ENCODE results near the gene PAPSS2.
"Not testable (repeated sequence)": the region's sequence is repeated elsewhere in the genome, so short reads cannot be mapped to it uniquely, and the experiment has no call there.

PAPSS2 gene

GRCh38 chr10:87659571-87660483 lies at the start of gene PAPSS2:
Gene PAPSS2, plus strand, starts transcription at chr10:87659878. Its CDS starts 104 bp downstream, at chr10:87659982.
- no peak for DNase-seq (ENCODE audit: low read depth in 2 of 2)

DNA sequence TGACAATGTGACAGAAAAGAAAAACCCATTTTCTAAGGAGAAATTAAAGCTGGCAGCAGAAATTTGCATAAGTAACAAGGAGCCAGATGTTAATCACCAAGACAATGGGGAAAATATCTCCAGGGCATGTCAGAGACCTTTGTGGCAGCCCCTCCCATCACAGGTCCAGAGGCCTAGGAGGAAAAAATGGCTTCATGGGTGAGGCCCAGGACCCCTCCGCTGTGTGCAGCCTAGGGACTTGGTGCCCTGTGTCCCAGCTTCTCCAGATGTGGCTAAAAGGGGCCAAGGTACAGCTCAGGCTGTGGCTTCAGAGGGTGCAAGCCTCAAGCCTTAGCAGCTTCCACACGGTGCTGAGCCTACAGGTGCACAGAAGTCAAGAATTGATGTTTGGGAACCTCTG lies 48.3 kb upstream of the PAPSS2 start:
- DNase-seq (ENCODE audit: low read depth in 2 of 2), result not testable (repeated sequence)

DNA sequence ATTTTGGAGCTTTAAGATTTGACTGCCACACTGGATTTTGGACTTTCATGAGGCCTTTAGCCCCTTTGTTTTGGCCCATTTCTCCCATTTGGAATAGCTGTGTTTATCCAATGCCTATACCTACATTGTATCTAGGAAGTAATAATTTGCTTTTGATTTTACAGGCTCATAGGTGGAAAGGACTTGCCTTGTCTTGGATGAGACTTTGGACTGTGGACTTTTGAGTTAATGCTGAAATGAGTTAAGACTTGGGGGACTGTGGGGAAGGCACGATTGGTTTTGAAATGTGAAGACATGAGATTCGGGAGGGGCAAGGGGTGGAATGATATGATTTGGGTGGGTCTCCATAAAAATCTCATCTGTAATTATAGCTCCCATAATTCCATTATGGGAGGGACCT lies 47.6 kb upstream of the PAPSS2 start:
- no peak for DNase-seq (ENCODE audit: low read depth in 2 of 2)

DNA sequence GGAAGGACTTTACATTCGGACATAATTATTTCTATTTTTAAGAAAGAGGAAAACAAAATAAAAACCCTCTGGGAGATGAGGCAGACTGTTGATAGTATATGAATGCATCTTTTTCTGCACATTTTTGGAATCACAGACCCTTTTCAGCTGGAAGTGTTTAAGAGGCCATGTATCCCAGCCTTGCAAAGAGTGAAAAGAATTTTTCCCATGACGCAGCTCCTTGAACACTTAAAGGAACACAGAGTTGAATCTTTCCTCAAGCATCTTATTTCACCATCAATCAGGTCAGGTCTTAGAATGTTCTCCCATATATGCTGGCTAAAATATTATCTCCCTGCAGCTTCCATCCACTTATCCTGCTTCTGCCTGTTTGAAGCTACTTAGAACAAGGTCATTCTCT lies 45.9 kb upstream of the PAPSS2 start:
- DNase-seq (ENCODE audit: low read depth in 2 of 2), result no peak

- no peak for DNase-seq (ENCODE audit: low read depth in 2 of 2)
Observed at GRCh38 chr10:87615856-87616255, 43.8 kb upstream of the PAPSS2 start.

- no peak for DNase-seq (ENCODE audit: low read depth in 2 of 2)
Observed at GRCh38 chr10:87617503-87617902, 42.2 kb upstream of the PAPSS2 start.

DNA sequence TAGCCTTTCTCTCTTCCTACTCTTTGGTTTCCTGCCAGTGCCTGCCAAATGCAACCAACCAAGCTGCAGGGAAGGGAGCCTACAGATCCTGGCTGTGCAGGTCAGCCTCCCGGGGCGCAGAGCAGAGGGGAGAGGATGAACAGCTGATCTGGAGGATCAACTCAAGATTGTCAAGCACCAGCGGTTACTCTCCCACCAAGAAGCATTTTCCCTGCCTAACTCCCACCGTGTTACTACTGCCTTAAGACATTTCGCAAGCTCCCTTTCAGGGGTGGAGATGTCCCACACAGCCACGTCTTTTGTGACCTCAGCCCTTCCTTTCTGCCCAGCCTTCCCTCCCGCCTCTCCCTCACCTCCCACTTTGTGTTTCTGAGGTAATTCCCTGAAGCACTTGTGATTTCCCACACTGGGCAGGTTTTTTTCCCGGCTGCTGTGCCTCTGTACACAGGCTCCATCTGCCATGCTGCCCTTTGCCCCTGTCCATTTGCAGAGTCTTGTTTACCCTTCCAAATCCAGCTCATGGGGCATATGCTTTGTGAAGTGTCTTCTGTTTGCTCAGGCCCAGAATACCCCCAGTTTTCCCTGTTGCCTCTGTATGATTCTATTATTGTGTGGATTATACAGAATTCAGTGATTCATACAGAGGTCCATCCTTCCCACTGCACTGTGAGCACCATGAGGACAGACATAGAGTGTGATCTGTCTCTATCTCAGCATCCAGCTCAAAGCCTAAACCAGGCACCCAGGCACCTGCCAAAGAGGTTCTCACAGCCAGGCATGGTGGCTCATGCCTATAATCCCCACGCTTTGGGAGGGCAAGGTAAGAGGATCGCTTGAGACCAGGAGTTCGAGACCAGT lies 40.9 kb upstream of the PAPSS2 start:
- no peak for DNase-seq (ENCODE audit: low read depth in 2 of 2)

- DNase-seq (ENCODE audit: low read depth in 2 of 2), result no peak
Observed at GRCh38 chr10:87619705-87620104, 40.0 kb upstream of the PAPSS2 start.

- not testable (repeated sequence) for DNase-seq (ENCODE audit: low read depth in 2 of 2)
Observed at GRCh38 chr10:87621440-87621839, 38.2 kb upstream of the PAPSS2 start.

DNA sequence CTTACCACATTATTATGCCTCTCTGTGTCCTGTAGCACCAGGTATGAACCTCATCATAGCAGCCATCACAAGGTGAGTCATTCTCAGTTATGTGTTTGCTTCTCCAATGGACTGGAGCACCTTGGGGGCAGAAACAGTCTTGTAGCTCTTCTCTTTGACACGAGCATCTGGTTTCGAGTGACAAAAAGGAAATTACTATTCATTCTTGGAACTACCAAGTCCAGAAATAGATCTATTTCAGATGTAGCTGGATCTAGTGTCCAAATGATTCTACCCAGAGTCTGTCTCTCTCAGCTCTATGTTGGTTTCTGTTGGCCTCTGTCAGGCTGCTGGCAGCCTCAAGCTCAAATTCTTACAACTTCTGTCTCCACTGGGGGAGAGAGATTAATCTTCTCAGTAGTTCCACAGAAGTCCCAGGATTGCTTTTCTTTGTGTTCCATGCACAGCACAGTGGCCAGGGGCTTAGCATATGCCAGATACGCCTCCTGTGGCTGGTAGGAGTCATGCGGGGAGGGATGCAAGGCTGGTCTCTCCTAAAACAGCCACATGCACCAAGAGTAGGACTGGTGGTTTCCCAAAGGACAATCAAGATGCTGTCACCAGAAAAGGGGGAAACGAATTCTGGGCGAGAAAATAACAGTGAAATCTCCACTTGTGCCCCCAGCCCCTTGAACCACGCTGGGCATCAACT lies 37.2 kb upstream of the PAPSS2 start:
- no peak for DNase-seq (ENCODE audit: low read depth in 2 of 2)

- DNase-seq (ENCODE audit: low read depth in 2 of 2), result no peak
Observed at GRCh38 chr10:87623191-87623590, 36.5 kb upstream of the PAPSS2 start.

GRCh38 chr10:87625661-87626060 lies 34.0 kb upstream of the PAPSS2 start:
- DNase-seq (ENCODE audit: low read depth in 2 of 2), result no peak

DNA sequence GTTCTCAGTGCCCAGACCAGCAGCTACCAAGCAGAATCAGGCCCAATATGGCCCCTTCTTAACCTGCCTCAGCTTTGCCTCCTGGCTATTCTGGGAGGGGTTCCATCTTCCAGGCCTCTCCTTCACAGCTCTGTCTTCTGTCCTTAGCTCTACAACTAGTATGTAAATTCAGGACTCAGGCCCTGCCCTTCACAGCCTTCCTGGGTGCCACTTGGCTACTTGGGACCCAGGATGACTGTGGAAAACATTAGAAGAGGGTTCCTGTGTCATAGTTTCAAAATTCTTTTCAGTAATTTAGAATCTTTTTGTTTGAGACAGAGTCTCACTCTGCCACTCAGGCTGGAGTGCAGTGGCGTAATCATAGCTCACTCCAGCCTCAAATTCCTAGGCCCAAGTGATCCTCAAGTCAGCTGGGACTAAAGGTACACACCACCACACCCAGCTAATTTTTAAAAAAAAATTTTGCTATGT lies 33.2 kb upstream of the PAPSS2 start:
- no peak for DNase-seq (ENCODE audit: low read depth in 2 of 2)

DNA sequence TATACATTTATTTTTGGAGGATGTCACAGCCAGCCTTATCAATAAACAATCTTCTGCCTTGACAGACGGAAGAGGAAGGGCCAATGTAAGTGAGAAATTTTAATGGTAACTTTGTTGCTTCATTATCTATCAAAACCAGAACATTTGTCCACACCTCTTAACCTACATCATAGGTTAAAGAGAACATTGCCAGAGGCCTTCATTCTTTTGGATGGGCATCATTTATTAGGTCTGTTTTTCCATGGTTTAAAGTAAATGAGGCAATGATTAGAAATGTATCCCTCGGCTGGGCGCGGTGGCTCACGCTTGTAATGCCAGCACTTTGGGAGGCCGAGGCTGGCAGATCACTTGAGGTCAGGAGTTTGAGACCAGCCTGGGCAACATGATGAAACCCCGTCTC lies 29.5 kb upstream of the PAPSS2 start:
- no peak for DNase-seq (ENCODE audit: low read depth in 2 of 2)

GRCh38 chr10:87632454-87632853 lies 27.2 kb upstream of the PAPSS2 start:
- DNase-seq (ENCODE audit: low read depth in 2 of 2), result no peak

DNA sequence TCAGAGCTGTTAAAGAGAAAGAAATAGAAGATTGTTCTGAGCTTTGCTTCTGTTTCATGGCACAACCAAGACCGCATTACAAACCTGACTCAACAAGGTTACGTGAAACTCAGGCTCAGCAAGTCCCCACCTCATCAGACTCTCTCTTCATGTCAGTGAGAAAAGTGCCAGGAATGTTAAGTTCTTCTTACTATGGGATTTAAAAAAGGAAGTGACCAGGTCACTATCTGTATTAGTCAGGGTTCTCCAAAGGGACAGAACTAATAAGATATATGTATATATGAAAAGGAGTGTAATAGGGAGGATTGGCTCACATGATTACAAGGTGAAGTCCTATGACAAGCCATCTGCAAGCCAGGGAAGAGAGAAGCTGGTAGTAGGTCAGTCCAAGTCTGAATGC lies 25.4 kb upstream of the PAPSS2 start:
- no peak for DNase-seq (ENCODE audit: low read depth in 2 of 2)

DNA sequence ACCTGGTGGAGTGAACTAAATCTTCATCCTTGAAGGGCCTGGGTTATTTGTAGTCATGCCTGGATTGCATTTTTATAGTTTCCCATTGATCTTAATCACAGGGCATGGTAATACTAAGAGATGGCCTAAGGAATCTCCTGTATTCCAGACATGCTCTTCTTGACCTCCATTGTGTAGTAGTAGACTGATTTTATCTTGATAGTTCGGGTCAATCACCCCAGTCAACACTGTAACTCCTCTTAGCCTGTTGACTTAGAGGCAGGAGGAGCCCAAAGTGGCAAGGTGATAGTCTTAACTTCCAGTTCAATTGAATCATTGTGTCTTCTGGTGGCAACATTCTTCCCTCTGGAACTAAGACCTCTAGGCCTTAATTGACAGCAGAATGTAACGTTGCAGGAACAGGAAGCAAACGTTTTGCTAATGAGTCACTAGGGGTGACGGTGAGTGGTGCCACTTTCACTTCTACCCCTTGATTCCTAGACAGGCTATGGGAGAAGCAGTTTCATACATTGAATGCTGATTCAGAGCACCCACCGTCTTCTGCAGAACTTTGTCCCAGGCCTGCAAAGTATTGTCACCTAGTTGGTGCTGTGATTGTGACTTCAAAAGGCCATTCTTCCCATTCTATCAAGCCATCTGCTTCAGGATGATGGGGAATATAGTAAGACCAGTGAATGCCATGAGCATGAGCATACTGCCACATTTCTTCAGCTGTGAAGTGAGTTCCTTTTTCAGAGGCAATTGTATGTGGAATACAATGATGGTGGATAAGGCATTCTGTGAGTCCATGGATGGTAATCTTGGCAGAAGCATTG lies 24.0 kb upstream of the PAPSS2 start:
- no peak for DNase-seq (ENCODE audit: low read depth in 2 of 2)

DNA sequence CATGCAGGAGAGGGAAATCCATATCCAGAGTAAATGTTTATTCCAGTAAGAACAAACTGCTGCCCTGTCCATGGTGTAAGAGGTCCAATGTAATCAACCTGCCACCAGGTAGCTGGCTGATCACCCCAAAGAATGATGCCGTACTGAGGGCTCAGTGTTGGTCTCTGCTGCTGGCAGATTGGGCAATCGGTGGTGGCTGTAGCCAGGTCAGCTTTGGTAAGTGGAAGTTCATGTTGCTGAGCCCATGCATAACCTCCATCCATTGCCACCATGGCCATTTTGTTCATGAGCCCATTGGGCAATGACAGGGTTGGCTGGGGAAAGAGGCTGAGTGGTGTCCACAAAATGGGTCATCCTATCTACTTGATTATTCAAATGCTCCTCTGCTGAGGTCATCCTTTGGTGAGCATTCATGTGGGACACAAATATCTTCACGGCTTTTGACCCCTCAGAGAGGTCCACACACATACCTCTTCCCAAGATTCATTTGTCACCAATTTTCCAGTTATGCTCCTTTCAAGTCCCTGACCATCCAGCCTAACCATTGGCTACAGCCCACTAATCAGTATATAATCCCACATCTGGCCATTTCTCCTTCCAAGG lies 23.3 kb upstream of the PAPSS2 start:
- no peak for DNase-seq (ENCODE audit: low read depth in 2 of 2)

DNA sequence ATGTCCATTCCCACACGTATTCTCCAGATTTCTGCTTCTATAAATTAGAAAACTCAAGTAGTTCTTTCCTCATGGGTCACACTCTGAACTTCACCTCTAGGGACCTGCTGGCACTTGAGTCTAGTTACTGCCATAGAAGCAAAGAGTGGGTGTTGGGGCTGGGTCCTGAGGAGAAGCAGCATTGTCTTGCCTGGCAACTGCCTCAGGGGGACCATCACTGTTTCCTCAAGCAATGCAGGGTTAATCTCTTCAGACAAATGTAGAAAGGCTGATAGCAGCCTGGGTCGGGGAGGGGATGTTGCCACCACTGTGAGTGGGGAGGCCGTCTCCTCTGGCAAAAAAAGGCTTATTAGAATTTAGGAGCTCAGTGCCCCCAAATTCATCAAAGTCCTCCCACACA lies 20.2 kb upstream of the PAPSS2 start:
- DNase-seq (ENCODE audit: low read depth in 2 of 2), result no peak

GRCh38 chr10:87640043-87640442 lies 19.6 kb upstream of the PAPSS2 start:
- no peak for DNase-seq (ENCODE audit: low read depth in 2 of 2)

DNA sequence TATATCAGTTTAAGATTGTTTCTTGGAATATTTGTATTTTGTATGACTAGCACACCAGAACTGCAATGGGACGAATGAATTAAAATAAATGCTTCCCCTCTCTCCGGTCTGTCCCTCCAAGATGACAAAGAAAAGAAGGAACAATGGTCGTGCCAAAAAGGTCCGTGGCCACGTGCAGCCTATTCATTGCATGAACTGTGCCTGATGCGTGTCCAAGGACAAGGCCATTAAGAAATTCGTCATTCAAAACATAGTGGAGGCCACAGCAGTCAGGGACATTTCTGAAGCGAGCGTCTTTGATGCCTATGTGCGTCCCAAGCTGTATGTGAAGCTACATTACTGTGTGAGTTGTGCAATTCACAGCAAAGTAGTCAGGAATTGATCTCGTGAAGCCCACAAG lies 17.2 kb upstream of the PAPSS2 start:
- DNase-seq (ENCODE audit: low read depth in 2 of 2), result no peak
